RKO (cell line): ENCODE data around the gene NR1D2.

Source experiments
- DNase-seq: peaks from one replicate; pipeline ENCODE4 v3.0.0-alpha.2; 2016; ENCODE audit warnings: low spot score

The NR1D2 gene

GRCh38 chr3:23966328-23966727 is 21.2 kb downstream of the NR1D2 start:
- no peak for DNase-seq

- DNase-seq = peak; percentile 28
Observed at GRCh38 chr3:23968463-23969184, 23.5 kb downstream of the NR1D2 start.

- no peak for DNase-seq
Observed at GRCh38 chr3:23969393-23969792, 24.3 kb downstream of the NR1D2 start.

GRCh38 chr3:23971684-23972083 is 26.6 kb downstream of the NR1D2 start:
- no peak for DNase-seq

DNA sequence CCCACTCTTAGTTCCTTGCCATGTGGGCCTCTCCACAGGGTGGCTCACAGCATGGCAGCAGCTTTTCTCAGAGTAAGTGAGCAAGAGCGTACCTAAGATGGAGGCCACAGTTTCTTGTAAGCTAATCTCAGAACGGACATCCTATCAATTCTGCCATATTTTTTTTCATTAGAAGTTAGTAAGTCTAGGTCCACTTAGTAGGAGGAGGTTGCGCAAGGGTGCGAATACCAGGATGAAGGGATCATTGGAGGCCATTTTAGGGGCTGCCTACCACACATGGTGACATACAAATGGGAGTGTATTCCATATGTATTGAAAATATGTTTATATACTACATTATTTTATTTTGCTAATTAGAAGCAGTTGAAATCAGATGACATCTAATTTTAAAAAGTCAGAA is 31.5 kb downstream of the NR1D2 start:
- no peak for DNase-seq

GRCh38 chr3:23979569-23979968 is 34.5 kb downstream of the NR1D2 start:
- DNase-seq = no peak

DNA sequence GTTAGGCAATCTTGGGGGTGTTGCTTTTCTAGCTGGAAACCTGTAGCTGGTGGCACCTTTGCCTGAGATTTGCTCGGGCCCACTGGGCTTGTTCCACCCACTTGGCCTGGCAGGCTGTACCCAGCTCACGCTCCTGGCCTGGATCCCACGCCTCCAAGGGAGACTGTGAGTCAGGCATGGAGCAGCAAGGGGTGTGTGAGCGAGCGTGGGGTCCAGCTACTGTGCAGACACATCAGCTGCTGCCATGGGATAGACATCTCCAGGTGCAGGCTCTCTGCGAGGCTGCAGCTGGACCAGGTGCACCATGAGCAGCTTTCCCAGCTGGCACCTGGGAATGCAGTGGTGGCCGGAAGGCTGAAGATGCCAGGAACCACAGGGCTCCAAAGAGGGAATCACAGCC is 36.0 kb downstream of the NR1D2 start:
- no peak for DNase-seq

- DNase-seq = no peak
Observed at GRCh38 chr3:23981955-23982354, 36.9 kb downstream of the NR1D2 start.

DNA sequence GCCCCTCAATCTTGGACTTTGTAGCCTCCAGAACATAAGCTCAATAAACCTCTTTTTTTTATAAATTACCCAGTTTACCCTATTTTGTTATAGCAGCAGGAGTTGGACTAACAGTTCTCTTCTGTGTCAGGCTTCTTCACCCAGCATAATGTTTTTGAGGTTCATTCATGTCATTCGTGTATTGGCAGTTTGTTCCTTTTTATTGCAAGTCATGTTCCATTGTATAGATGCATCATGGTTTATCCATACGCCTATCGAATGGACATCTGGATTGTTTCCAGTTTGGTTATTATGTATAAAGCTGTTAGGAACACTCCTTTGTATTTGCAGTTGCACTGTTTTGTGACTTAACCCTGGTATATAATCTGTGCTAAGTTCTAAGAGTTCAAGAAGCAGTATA is 39.8 kb downstream of the NR1D2 start:
- no peak for DNase-seq

- no peak for DNase-seq
Observed at GRCh38 chr3:23985747-23986544, 40.9 kb downstream of the NR1D2 start.

GRCh38 chr3:23987356-23987755 is 42.3 kb downstream of the NR1D2 start:
- DNase-seq = no peak

- DNase-seq = no peak
Observed at GRCh38 chr3:23991306-23991682, 46.2 kb downstream of the NR1D2 start.

DNA sequence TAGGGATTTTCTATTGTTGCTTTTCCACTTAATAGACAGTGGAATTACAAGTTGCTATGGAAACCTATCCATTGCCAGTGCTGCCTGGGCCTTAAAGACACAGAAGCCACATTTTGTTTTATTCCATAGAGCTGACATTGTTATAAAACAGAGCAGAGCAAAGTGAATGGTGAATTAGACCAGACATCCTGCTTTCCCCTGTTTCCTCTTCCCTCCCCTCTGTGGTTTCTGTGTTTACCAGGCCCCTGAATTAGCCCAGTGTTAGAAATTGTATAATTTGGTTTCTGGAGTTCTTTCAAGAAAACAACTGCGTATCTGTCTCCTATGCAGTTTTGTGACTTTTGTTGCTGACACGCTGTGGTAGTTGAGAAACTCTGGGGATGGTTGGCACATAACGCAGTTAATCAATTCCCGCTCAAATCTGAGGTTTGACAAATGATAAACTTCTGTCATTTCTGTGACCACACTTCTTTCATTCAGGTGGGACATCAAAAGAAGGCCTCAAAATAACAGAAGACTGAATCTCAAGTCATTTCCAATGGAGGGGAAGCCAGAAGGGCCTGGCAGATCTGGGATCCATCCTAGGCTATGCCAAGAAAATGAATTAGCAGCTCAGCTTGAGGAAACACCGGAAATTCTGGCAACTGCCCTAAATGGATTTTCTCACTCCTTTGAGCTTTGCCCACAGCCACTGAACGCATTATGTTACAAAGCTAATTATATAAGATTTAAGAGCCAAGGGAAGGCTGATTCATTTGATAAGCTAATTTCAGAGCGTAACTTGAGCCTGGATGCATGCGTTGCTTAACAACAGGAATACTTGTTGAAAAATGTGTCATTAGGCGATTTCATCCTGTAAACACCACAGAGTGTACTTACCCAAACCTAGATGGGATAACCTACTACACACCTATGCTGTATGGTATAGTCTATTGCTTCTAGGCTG is 46.9 kb downstream of the NR1D2 start:
- DNase-seq = peak; percentile 9

DNA sequence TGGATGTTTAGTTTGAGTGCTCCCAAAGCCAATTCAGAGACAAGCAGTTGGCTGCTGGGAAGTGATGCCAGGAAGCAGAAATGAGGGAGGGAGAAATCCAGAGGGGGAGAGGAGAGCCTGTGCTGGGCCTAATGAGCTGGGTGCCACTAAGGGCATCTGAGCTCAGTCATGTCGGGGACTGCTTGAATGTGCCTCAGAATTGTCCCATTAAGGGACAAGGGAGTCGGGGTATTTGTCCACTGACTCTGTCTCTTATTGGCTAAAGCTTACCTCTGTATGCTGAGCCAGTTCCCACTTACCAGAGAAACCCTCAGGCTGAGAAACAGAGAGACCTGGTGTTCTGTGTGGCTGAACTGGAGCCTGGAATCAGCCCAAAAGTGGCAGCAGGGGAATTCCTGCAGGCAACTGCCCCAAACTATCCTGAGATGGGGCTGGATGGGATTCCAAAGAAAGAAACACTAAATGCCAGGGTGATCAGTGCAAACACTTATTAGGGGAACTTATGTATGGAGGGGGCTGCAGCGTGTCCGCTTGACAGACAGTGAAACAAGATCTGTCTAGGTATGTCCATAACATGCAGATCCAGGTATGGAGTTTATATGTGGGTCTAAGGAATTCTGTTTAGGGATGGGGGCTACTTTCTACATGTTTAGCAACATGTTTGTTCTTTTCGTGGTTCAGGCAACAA is 48.6 kb downstream of the NR1D2 start:
- DNase-seq = no peak

DNA sequence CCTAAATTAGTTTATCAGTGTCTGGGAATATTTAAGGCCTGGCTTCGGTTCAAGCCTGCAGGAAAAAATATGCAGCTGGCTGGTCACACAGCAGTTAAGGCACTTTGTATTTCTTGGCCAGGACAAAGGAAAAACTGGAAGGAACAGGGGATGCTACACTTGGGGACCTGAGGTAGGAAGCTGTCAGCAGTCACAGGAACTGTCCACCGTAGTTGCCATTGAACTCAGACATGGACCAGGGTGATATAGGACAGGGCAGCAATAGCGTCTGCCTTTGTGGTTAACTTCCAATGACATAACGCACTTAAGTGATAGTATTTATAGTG is 49.1 kb downstream of the NR1D2 start:
- no peak for DNase-seq

- DNase-seq = no peak
Observed at GRCh38 chr3:23995219-23995618, 50.1 kb downstream of the NR1D2 start.

- DNase-seq = no peak
Observed at GRCh38 chr3:23996095-23996524, 51.0 kb downstream of the NR1D2 start.

- DNase-seq = peak; percentile 46
Observed at GRCh38 chr3:23999012-23999641, 54.0 kb downstream of the NR1D2 start.

DNA sequence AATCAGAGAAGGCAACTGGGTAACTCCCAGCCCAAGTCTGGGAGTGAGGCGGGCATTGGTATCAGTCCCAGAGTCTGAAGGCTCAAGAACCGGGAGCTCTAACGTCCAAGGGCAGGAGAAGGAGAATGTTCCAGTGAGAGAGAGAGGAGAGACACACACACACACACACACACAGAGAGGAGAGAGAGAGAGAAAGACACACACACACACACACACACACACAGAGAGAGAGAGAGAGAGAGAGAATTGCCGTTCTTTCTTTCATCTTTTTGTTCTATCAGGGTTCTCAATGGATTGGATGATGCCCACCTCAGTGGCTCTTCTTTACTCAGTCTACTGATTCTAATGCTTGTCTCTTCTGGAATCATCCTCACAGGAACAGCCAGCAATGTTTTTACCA is 57.0 kb downstream of the NR1D2 start:
- no peak for DNase-seq

DNA sequence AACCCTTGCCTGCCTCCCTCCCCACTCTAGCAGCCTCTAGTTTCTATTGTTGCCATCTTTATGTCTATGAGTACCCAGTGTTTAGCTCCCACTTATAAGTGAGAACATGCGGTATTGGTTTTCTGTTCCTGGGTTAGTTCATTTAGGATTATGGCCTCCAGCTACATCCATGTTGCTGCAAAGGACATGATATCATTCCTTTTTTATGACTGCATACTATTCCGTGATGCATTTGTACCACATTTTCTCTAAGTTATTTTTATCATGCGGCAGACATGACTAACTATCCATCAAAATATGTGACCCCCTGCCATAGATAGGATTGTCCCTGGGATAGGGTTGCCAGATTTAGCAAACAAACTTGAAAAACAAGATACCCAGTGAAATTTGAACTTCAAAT is 58.4 kb downstream of the NR1D2 start:
- no peak for DNase-seq

GRCh38 chr3:24004171-24004938 is 59.3 kb downstream of the NR1D2 start:
- no peak for DNase-seq
